Measurements from ENCODE around the gene FAM47B.

FAM47B gene

DNA sequence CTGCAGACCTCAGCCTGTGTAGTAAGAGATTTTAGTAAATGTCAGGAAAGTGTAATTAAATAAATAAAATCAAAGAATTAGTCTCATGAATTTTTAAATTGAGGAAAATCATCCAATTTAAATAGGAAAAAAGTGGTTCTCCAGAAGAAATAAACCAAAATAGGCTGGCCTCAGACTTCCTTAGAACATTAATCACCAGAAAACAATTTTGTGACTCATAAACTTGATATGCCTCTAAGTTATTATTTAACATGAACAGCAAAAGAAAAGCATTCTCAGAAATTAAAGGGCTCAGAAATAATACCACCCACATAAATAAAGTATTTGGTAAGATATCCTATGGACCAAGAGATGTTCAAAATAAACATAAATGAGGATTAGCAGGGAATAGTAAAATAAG, 14.3 kb downstream of the FAM47B start:
- H3K9me3 ChIP-seq (ENCODE audit: control insufficient read depth, insufficient read depth, low read length), result no peaks in the 10 kb centered on the region
- H3K4me1 ChIP-seq (ENCODE audit: control insufficient read depth, insufficient read depth, low read length), result no peaks in the 10 kb centered on the region
- H3K27me3 ChIP-seq (ENCODE audit: control insufficient read depth, insufficient read depth, low read length), result no peaks in the 10 kb centered on the region
- no peak overlapping the region for H3K9ac ChIP-seq (ENCODE audit: low read depth, low read length)
- H3K36me3 ChIP-seq (ENCODE audit: control insufficient read depth, insufficient read depth, low read length), result no peaks in the 10 kb centered on the region
- no peak overlapping the region for H3K4me3 ChIP-seq (ENCODE audit: low read depth, low read length)

- Histone ChIP-seq H3K27me3 (ENCODE audit: control insufficient read depth, insufficient read depth, low read length) (no peaks in the 10 kb centered on the region), H3K36me3 (ENCODE audit: control insufficient read depth, insufficient read depth, low read length) (no peaks in the 10 kb centered on the region), H3K9me3 (ENCODE audit: control insufficient read depth, insufficient read depth, low read length) (no peaks in the 10 kb centered on the region), H3K4me1 (ENCODE audit: control insufficient read depth, insufficient read depth, low read length) (no peaks in the 10 kb centered on the region), H3K9ac (ENCODE audit: low read depth, low read length) (no peak overlapping the region), H3K4me3 (ENCODE audit: low read depth, low read length) (no peak overlapping the region)
These were observed 19.1 kb downstream of the FAM47B start for GRCh38 chrX:34961662-34962061.

- peaks cover 3% of the 10 kb centered on the region for H3K4me1 ChIP-seq (ENCODE audit: control insufficient read depth, insufficient read depth, low read length)
- no peak overlapping the region for H3K4me3 ChIP-seq (ENCODE audit: low read depth, low read length)
- no peaks in the 10 kb centered on the region for H3K9me3 ChIP-seq (ENCODE audit: control insufficient read depth, insufficient read depth, low read length)
- no peaks in the 10 kb centered on the region for H3K27me3 ChIP-seq (ENCODE audit: control insufficient read depth, insufficient read depth, low read length)
- H3K9ac ChIP-seq (ENCODE audit: low read depth, low read length), result no peak overlapping the region
- H3K36me3 ChIP-seq (ENCODE audit: control insufficient read depth, insufficient read depth, low read length), result no peaks in the 10 kb centered on the region
These were observed 29.6 kb downstream of the FAM47B start for GRCh38 chrX:34972206-34972605.

GRCh38 chrX:34978171-34978570, 35.6 kb downstream of the FAM47B start:
- no peaks in the 10 kb centered on the region for H3K9me3 ChIP-seq (ENCODE audit: control insufficient read depth, insufficient read depth, low read length)
- no peaks in the 10 kb centered on the region for H3K27me3 ChIP-seq (ENCODE audit: control insufficient read depth, insufficient read depth, low read length)
- H3K36me3 ChIP-seq (ENCODE audit: control insufficient read depth, insufficient read depth, low read length), result no peaks in the 10 kb centered on the region
- H3K4me1 ChIP-seq (ENCODE audit: control insufficient read depth, insufficient read depth, low read length), result no peaks in the 10 kb centered on the region
- H3K4me3 ChIP-seq (ENCODE audit: low read depth, low read length), result no peak overlapping the region
- no peak overlapping the region for H3K9ac ChIP-seq (ENCODE audit: low read depth, low read length)

DNA sequence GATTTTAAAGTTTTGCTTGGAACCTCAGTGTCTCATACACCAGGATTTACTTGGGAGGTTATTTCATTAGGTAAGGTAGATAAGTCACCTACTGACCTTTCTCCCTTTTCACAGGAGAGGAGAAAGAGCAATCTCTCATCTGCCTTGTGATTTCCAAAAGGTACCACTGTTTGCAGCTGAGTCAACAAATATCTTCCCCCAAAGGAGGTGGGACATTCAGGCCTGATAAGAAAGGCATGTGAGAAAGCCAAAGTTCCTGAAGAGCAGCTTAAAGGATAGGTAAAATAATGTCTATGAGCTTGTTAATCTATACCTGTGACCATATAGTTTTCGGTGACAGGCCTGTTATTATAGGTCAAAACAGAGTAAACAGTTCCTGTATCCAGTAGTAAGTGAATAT, 45.0 kb downstream of the FAM47B start:
- no peak overlapping the region for H3K9ac ChIP-seq (ENCODE audit: low read depth, low read length)
- no peaks in the 10 kb centered on the region for H3K4me1 ChIP-seq (ENCODE audit: control insufficient read depth, insufficient read depth, low read length)
- H3K36me3 ChIP-seq (ENCODE audit: control insufficient read depth, insufficient read depth, low read length), result no peaks in the 10 kb centered on the region
- H3K9me3 ChIP-seq (ENCODE audit: control insufficient read depth, insufficient read depth, low read length), result no peaks in the 10 kb centered on the region
- no peak overlapping the region for H3K4me3 ChIP-seq (ENCODE audit: low read depth, low read length)
- peaks cover 11% of the 10 kb centered on the region for H3K27me3 ChIP-seq (ENCODE audit: control insufficient read depth, insufficient read depth, low read length)

All from iPS-15b (cell line).